Progenitor cell of endocrine pancreas (in vitro differentiated cells): Measurements from ENCODE around the gene TMTC2. TPM values are rescaled to one million over a fixed set of nuclear protein-coding genes. Genes with fewer than 3 reads are reported as not detected.
A peak's percentile ranks its signal among the peaks of the same experiment; 100 is the strongest.

Experiments
- DNase-seq: peaks from one replicate; pipeline ENCODE4 v3.0.0; 2021; ENCODE audit warnings: low spot score; ENCODE audit not compliant: unreplicated experiment
- H3K27ac Mint-ChIP-seq: 2 replicates; pipeline ENCODE4 v1.8.0; 2021; ENCODE audit warnings: mild to moderate bottlenecking, moderate library complexity, mixed read lengths
- H3K27me3 Mint-ChIP-seq: 2 replicates; pipeline ENCODE4 v1.8.0; 2021; ENCODE audit warnings: mixed read lengths
- H3K36me3 Mint-ChIP-seq: 2 replicates; pipeline ENCODE4 v1.8.0; 2022; ENCODE audit warnings: mixed read lengths; ENCODE audit not compliant: insufficient read depth
- H3K4me1 Mint-ChIP-seq: 2 replicates; pipeline ENCODE4 v1.8.0; 2021; ENCODE audit warnings: low read depth, mixed read lengths
- H3K4me3 Mint-ChIP-seq: 2 replicates; pipeline ENCODE4 v1.8.0; 2021; ENCODE audit warnings: low read depth, mild to moderate bottlenecking, moderate library complexity, mixed read lengths
- H3K9me3 Mint-ChIP-seq: 2 replicates; pipeline ENCODE4 v1.8.0; 2021; ENCODE audit warnings: low read depth, mixed read lengths
- total RNA-seq: library from RNA; stranded (reverse); gene quantifications from 2 replicates; pipeline ENCODE4 v1.2.1, GENCODE V29; 2021
- TF ChIP-seq, protein P1 (sequence below): fragments of 200-600 bp; sonication (generic); IDR thresholded peaks from one replicate; pipeline ENCODE4 v1.5.0; 2021; ENCODE audit warnings: antibody characterized with exemption, mild to moderate bottlenecking; ENCODE audit not compliant: unreplicated experiment

The TMTC2 gene
- total RNA-seq, 1 donor from 2014 or later = 15.4 TPM

DNA sequence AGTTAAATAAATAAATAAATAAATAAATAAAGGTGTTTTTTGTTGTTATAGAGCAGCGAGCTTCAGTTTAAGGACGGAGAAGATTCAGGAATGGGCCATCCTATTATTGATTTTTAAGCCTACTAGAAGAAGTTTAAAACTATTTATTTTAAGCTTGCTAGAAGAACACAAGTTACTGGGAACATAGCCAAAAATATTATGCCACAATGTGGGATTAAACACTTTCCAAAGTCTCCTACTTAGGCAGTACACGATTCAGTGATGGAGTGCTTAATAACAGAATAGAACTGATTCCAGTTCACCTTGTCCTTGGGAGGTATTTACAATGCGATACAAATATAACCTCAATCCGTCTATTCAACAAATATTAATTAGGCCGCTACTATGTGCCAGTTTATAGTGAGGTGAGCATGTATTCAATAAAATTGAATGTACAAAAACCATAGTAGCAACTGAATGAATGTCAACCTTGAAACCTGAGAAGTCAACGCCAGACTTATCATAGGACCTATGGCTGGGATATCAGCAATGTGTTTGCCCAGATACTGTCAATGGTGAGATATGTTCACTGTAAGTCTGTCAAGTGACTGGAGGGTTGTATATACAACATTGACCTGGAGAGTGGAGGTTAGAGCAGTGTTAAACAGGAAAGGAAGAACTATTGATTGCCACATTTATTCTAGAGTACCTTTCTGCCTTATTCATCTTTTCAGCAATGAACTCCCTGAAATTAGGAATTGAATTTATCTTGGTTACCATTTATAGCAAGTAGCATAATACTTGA is 486.4 kb downstream of the TMTC2 start:
- TF ChIP-seq, protein P1, sequence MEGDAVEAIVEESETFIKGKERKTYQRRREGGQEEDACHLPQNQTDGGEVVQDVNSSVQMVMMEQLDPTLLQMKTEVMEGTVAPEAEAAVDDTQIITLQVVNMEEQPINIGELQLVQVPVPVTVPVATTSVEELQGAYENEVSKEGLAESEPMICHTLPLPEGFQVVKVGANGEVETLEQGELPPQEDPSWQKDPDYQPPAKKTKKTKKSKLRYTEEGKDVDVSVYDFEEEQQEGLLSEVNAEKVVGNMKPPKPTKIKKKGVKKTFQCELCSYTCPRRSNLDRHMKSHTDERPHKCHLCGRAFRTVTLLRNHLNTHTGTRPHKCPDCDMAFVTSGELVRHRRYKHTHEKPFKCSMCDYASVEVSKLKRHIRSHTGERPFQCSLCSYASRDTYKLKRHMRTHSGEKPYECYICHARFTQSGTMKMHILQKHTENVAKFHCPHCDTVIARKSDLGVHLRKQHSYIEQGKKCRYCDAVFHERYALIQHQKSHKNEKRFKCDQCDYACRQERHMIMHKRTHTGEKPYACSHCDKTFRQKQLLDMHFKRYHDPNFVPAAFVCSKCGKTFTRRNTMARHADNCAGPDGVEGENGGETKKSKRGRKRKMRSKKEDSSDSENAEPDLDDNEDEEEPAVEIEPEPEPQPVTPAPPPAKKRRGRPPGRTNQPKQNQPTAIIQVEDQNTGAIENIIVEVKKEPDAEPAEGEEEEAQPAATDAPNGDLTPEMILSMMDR = no peak
- Mint-ChIP-seq H3K4me1 (peaks cover 34% of the 10 kb centered on the region), H3K27ac (peak overlapping the region; percentile 3), H3K9me3 (no peaks in the 10 kb centered on the region), H3K4me3 (no peak overlapping the region), H3K27me3 (no peaks in the 10 kb centered on the region), H3K36me3 (no peaks in the 10 kb centered on the region)
- no peak for DNase-seq

DNA sequence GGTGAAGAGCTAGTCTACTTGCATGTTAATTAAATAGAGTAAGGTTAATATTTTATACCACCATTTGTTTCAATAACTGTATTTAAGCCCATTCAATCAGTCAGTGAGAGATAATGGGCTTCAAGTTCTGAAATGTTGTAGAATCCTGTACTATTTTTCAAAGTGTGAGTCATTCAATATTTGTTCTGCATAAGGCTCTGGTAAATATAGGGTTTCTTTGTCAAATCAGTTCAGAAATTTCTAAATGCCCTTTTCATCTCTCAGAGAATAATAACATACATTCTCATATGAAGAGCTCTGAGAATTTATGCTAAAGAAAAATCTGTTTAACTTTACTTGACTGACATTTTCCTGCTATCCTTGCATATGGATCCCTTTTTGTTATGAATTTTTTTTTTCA is 493.3 kb downstream of the TMTC2 start:
- Mint-ChIP-seq H3K4me1 (peaks cover 2% of the 10 kb centered on the region), H3K4me3 (no peak overlapping the region), H3K9me3 (peaks cover 4% of the 10 kb centered on the region), H3K27ac (no peak overlapping the region), H3K27me3 (no peaks in the 10 kb centered on the region), H3K36me3 (no peaks in the 10 kb centered on the region)
- no peak for DNase-seq
- TF ChIP-seq, protein P1 = no peak

DNA sequence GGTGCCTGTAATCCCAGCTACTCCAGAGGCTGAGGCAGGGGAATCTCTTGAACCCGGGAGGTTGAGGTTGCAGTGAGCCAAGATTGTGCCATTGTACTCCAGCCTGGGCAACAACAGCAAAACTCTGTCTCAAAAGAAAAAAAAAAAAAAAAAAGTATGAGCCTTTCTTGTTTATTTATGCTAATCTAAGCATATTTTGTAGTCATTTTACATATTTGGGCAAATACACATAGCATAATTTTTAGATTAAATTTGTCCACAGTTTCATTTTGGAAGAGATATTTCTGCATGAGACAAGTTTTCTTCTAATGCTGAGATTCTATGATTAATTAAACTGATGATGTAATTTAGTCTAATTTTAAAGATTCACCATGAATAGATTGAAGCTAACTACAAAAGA is 494.4 kb downstream of the TMTC2 start:
- peaks cover 10% of the 10 kb centered on the region for H3K4me1 Mint-ChIP-seq
- H3K36me3 Mint-ChIP-seq = no peaks in the 10 kb centered on the region
- H3K9me3 Mint-ChIP-seq = peaks cover 4% of the 10 kb centered on the region
- H3K27ac Mint-ChIP-seq = no peak overlapping the region
- TF ChIP-seq, protein P1 = no peak
- no peak overlapping the region for H3K4me3 Mint-ChIP-seq
- no peak for DNase-seq
- H3K27me3 Mint-ChIP-seq = no peaks in the 10 kb centered on the region

DNA sequence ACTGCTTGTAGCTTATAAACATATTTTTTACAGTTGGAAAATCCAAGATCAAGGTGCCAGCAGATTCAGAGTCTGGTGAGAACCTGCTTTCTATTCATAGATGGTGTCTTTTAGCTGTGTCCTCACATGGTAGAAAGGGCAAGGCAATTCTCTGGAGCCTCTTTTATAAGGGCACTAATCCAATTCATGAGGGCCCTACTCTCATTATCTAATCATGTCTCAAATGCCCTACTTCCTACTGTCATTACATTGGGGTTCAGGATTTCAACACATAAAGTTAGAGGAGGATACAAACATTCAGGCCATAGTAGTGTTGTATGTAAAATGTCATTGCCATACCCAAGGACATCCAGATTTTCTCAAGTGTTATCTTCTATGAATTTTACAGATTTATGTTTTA is 496.4 kb downstream of the TMTC2 start:
- Mint-ChIP-seq H3K4me3 (no peak overlapping the region), H3K9me3 (peaks cover 6% of the 10 kb centered on the region), H3K27ac (no peak overlapping the region), H3K27me3 (no peaks in the 10 kb centered on the region), H3K4me1 (peaks cover 16% of the 10 kb centered on the region), H3K36me3 (no peaks in the 10 kb centered on the region)
- TF ChIP-seq, protein P1 = no peak
- DNase-seq = no peak
